ENCODE results near the gene TSKU. TPM values are rescaled to one million over a fixed set of nuclear protein-coding genes. Genes with fewer than 3 reads are reported as not detected.

TSKU gene
- total RNA-seq, 1 experiment from 2014 or later, result 99.4 TPM

- peaks cover 16% of the 10 kb centered on the region for H3K4me1 ChIP-seq (replicated peaks; ENCODE audit: insufficient read depth)
- H3K4me2 ChIP-seq, result no peak overlapping the region
- H3F3A ChIP-seq (ENCODE audit: insufficient read depth, low read depth), result peaks cover 10% of the 10 kb centered on the region; the same call in 1 of the 2 replicates
- no peak for DNase-seq
- H3K79me2 ChIP-seq (ENCODE audit: low read depth), result no peaks in the 10 kb centered on the region
- H3K27ac ChIP-seq, result no peak overlapping the region
- H4K20me1 ChIP-seq (ENCODE audit: insufficient read depth), result no peaks in the 10 kb centered on the region
- no peaks in the 10 kb centered on the region for H3K36me3 ChIP-seq (ENCODE audit: low read depth)
- CTCF ChIA-PET, result no interaction called here
- TF ChIP-seq CTCF (conservative IDR thresholded peaks at IDR 0.05) (no peak), EZH2 (IDR thresholded peaks at IDR 0.05; ENCODE audit: low read depth) (no peak)
- POLR2A ChIA-PET (ENCODE audit: unreplicated experiment), result no interaction called here
- no peaks in the 10 kb centered on the region for H3K9me2 ChIP-seq (ENCODE audit: insufficient read depth)
- no peak overlapping the region for H2AFZ ChIP-seq
- no peaks in the 10 kb centered on the region; the same call in 1 of the 2 replicates for H3K9me3 ChIP-seq (ENCODE audit: insufficient read depth, low read depth)
- H3K4me3 ChIP-seq, result no peak overlapping the region
- BruUV-seq (replicated peaks), result no TSS peak
- no peaks in the 10 kb centered on the region for H3K27me3 ChIP-seq (ENCODE audit: insufficient read depth, low read depth)
- intact Hi-C loops (cut with micrococcal nuclease; ENCODE audit: unreplicated experiment), result no loop called here
These were observed 60.8 kb downstream of the TSKU start for GRCh38 chr11:76843907-76844306.

GRCh38 chr11:76844511-76844910 lies 61.4 kb downstream of the TSKU start:
- no peaks in the 10 kb centered on the region for H4K20me1 ChIP-seq (ENCODE audit: insufficient read depth)
- CTCF ChIA-PET, result interaction anchor here (0.6 kb wide), 1 partner anchor 203 kb away, joined by 4 read pairs; no protein-coding TSS in a partner anchor

GRCh38 chr11:76845069-76845468 lies 61.9 kb downstream of the TSKU start:
- Histone ChIP-seq H3K4me2 (no peak overlapping the region), H3K27ac (no peak overlapping the region), H3K79me2 (ENCODE audit: low read depth) (no peaks in the 10 kb centered on the region), H3K9me3 (ENCODE audit: insufficient read depth, low read depth) (no peaks in the 10 kb centered on the region; the same call in 1 of the 2 replicates), H3K9me2 (ENCODE audit: insufficient read depth) (no peaks in the 10 kb centered on the region), H2AFZ (no peak overlapping the region), H3K27me3 (ENCODE audit: insufficient read depth, low read depth) (no peaks in the 10 kb centered on the region), H4K20me1 (ENCODE audit: insufficient read depth) (no peaks in the 10 kb centered on the region), H3K36me3 (ENCODE audit: low read depth) (no peaks in the 10 kb centered on the region), H3F3A (ENCODE audit: insufficient read depth, low read depth) (no peaks in the 10 kb centered on the region), H3K4me3 (no peak overlapping the region), H3K4me1 (replicated peaks; ENCODE audit: insufficient read depth) (peaks cover 4% of the 10 kb centered on the region)
- POLR2A ChIA-PET (ENCODE audit: unreplicated experiment), result no interaction called here
- TF ChIP-seq EZH2 (IDR thresholded peaks at IDR 0.05; ENCODE audit: low read depth) (no peak), CTCF (conservative IDR thresholded peaks at IDR 0.05) (no peak)
- DNase-seq, result no peak
- intact Hi-C loops (cut with micrococcal nuclease; ENCODE audit: unreplicated experiment), result no loop called here
- BruUV-seq (replicated peaks), result no TSS peak
- CTCF ChIA-PET, result interaction anchor here (0.6 kb wide), 1 partner anchor 202 kb away, joined by 4 read pairs; no protein-coding TSS in a partner anchor

More at GRCh38 chr11:76844511-76844910, 61.4 kb downstream of the TSKU start:
- intact Hi-C loops (cut with micrococcal nuclease; ENCODE audit: unreplicated experiment), result no loop called here
- no peak overlapping the region for H3K4me3 ChIP-seq
- H3K36me3 ChIP-seq (ENCODE audit: low read depth), result no peaks in the 10 kb centered on the region
- no TSS peak for BruUV-seq (replicated peaks)
- H3K27me3 ChIP-seq (ENCODE audit: insufficient read depth, low read depth), result no peaks in the 10 kb centered on the region
- H3K4me1 ChIP-seq (replicated peaks; ENCODE audit: insufficient read depth), result peaks cover 10% of the 10 kb centered on the region
- DNase-seq, result no peak
- no peak for TF ChIP-seq CTCF (conservative IDR thresholded peaks at IDR 0.05)
- TF ChIP-seq EZH2 (IDR thresholded peaks at IDR 0.05; ENCODE audit: low read depth), result no peak
- H3F3A ChIP-seq (ENCODE audit: insufficient read depth, low read depth), result peaks cover 4% of the 10 kb centered on the region; the same call in 1 of the 2 replicates
- no peak overlapping the region for H3K27ac ChIP-seq
- no peaks in the 10 kb centered on the region; the same call in 1 of the 2 replicates for H3K9me3 ChIP-seq (ENCODE audit: insufficient read depth, low read depth)
- no peak overlapping the region for H2AFZ ChIP-seq
- POLR2A ChIA-PET (ENCODE audit: unreplicated experiment), result no interaction called here
- H3K4me2 ChIP-seq, result no peak overlapping the region
- H3K9me2 ChIP-seq (ENCODE audit: insufficient read depth), result no peaks in the 10 kb centered on the region
- H3K79me2 ChIP-seq (ENCODE audit: low read depth), result no peaks in the 10 kb centered on the region
